ENCODE data around the gene UGT1A7.
"Not testable (repeated sequence)": the region's sequence is repeated elsewhere in the genome, so short reads cannot be mapped to it uniquely, and the experiment has no call there.

UGT1A7 gene

GRCh38 chr2:233714121-233714520 is 32.4 kb downstream of the UGT1A7 start:
- DNase-seq: no peak

GRCh38 chr2:233718552-233718951 is 36.9 kb downstream of the UGT1A7 start, which contains the start of gene UGT1A4:
UGT1A4 (plus strand) TSS chr2:233718736; CDS start chr2:233718821, 85 bp downstream.
- DNase-seq: no peak

DNA sequence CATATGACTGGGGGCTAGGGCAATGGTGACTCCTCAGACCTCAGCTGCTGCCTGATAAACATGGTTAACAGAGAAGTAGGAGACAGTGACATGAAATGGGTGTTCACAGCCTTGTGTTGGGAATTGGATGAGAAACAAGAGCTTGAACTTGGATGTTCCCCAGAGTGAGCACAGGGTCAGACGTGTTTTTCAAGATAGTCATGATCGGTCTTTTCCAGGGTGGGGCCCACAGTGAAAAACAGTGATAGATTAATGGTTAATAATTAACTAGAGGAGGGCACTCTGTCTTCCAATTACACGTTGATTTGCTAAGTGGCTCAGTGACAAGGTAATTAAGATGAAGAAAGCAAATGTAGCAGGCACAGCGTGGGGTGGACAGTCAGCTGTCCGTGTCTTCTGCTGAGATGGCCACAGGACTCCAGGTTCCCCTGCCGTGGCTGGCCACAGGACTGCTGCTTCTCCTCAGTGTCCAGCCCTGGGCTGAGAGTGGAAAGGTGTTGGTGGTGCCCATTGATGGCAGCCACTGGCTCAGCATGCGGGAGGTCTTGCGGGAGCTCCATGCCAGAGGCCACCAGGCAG is 47.1 kb downstream of the UGT1A7 start, which contains the start of gene UGT1A3:
Gene UGT1A3 (plus strand): TSS at position 320 of the 579 bp plus-strand sequence. CDS start 85 bp downstream, at position 405.
- DNase-seq: no peak

DNA sequence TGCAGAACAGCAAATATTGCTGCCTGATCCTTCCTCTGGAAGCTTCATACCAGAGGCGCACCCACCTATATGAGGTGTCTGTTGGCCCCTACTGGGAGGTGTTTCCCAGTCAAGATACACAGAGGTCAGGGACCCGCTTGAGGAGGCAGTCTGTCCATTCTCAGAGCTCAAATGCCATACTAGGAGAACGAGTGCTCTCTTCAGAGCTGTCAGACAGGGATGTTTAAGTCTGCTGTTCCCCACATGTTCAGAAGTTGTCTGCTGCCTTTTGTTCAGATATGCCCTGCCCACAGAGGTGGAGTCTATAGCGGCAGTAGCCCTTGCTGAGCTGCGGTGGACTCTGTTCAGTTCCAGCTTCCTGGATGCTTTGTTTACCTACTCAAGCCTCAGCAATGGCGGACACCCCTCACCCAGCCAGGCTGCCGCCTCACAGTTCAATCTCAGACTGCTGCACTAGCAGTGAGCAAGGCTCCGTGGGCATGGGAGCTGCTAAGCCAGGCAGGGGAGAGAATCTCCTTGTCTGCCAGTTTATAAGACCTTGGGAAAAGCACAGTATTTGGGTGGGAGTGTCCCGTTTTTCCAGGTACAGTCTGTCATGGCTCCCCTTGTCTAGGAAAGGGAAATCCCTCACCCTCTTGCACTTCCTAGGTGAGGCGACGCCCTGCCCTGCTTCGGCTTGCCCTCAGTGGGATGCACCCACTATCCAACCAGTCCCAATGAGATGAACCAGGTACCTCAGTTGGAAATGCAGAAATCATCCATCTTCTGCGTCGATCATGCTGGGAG is 55.4 kb downstream of the UGT1A7 start:
- DNase-seq: not testable (repeated sequence)

DNA sequence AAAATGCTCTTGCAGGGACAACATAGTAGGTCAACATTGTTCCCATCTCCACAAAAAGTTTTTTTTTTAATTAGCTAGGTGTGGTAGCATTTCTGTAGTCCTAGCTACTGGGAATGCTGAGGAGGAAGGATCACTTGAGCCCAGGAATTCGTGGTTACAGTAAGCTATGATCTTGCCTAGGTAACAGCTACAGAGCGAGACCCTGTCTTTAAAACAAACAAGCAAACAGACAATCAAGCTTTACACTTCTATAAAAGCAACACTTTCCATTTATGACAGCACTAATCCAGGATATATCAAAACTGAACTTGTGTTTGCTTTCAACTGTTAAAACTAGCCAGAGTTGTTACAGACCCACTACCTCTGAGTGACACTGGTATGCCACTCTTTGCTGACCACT is 59.2 kb downstream of the UGT1A7 start:
- DNase-seq: no peak

- no peak for DNase-seq
Observed at GRCh38 chr2:233743464-233744259, 62.0 kb downstream of the UGT1A7 start.

DNA sequence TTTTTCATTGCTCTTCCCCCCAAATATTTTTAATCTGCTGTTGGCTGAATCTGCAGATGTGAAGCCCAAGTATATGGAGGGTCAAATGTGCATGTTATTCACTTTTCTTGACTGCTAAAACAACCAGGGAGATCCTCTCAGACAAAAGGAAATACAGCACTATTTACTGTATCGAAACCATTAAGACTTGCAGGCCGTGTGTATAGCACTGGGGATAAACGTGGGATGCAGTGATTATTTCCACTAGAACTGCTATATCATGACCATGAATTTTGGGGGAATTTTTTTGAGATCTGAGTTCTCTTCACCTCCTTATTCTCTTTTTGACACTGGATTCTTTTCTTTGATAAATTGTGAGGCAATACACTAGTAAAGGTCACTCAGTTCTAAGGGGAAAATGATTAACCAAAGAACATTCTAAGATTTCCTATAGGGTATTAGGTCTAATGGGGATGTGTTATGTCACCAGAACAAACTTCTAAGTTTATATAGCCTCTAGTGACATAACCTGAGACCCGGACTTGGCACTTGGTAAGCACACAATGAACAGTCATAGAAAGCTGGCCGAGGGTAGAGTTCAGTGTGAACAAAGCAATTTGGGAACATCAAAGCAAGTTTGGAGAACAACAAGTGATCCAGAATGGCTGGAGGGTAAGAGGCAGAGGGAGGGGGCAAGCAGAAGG is 63.5 kb downstream of the UGT1A7 start:
- no peak for DNase-seq

DNA sequence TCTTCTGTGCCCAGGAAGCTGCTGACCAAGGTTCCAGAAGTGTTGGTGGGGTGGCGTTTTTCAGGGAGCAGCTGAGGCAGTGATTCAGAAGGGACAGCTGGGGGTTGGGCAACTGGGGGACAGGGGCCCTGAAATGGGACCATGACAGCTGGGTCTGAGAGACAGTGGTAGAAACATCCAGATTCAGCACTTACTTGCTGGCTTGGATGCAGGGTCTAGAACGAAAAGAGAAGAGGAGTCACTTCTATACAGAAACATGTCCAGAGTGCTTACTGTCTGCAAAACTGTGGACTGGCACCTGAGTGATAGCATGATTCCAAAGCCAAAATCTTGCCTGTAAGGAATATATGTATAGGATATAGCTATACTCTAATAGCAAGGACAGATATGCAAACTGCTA is 64.1 kb downstream of the UGT1A7 start:
- DNase-seq: not testable (repeated sequence)

DNA sequence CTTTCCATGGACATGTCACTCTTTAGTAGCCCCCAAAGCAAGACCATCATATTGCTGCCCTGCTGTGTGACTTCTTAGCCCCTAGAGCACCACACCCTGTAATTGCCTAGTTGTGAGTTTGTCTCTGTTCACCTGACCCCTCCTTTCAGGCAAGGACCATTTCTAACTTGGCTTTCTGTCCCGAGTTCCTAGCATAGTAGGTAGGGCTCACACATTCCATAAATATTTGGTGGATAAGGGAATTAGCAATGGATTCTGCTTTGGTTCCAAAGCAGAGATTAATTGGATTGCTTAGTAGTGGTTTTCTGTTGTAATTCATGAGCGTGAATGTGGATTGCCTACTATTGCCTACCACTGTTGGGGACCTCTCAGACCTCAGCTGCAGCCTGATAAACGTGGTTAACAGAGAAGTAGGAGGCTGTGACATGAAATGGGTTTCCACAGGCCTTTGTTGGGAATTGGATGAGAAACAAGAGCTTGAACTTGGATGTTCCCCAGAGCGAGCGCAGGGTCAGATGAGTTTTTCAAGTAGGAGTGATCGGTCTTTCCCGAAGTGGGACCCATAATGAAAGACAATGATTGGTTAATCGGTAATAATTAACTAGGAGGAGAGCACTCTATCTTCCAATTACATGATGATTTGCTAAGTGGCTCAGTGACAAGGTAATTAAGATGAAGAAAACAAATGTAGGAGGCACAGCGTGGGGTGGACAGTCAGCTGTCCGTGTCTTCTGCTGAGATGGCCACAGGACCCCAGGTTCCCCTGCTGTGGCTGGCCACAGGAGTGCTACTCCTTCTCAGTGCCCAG is 65.0 kb downstream of the UGT1A7 start:
- DNase-seq: no peak

GRCh38 chr2:233747283-233747544 is 65.5 kb downstream of the UGT1A7 start:
- no peak for DNase-seq

DNA sequence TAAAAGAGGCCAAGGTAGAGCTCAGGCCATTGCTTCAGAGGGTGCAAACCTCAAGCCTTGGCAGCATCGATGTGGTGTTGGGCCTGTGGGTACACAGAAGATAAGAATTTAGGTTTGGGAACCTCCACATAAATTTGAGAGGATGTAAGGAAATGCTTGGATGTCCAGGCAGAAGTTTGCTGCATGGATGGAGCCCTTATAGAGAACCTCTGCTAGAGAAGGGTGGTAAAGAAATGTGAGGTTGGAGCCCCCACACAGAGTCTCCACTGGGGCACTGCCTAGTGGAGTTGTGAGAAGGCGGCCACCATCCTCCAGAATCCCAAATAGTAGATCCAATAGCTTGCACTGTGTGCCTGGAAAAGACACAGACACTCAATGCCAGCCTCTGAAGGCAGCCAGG is 69.0 kb downstream of the UGT1A7 start:
- not testable (repeated sequence) for DNase-seq

DNA sequence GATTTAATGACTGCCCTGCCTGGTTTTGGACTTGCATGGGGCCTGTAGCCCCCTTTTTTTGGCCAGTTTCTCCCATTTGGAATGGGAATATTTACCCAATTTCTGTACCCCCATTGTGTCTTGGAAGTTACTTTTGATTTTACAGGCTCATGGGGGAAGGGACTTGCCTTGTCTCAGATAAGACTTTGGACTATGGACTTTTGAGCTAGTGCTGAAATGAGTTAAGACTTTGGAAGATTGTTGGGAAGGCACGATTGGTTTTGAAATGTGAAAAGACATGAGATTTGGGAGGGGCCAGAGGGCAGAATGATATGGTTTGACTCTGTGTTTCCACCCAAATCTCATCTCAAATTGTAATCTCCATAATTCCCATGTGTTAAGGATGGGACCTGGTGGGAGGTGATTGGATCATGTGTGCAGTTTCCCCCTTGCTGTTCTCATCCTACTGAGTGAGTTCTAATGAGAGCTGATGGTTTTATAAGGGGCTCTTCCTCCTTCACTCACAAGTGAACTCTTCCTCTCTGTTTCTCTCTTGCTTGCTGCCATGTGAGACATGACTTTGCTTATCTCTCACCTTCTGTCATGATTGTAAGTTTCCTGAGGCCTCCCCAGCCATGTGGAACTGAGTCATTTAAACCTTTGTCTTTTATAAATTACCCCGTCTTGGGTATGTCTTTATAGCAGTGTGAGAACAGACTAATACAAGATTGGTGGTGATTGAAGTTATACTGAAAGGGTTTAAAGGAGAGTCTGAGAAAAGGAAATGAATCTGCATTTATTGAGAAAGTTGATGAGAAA is 69.7 kb downstream of the UGT1A7 start:
- DNase-seq: not testable (repeated sequence)

- no peak for DNase-seq
Observed at GRCh38 chr2:233754872-233755611, 73.3 kb downstream of the UGT1A7 start.

- DNase-seq: no peak
Observed at GRCh38 chr2:233756429-233757081, 74.9 kb downstream of the UGT1A7 start.

- no peak for DNase-seq
Observed at GRCh38 chr2:233758141-233758540, 76.4 kb downstream of the UGT1A7 start.

- DNase-seq: no peak
Observed at GRCh38 chr2:233758849-233759248, 77.1 kb downstream of the UGT1A7 start.

DNA sequence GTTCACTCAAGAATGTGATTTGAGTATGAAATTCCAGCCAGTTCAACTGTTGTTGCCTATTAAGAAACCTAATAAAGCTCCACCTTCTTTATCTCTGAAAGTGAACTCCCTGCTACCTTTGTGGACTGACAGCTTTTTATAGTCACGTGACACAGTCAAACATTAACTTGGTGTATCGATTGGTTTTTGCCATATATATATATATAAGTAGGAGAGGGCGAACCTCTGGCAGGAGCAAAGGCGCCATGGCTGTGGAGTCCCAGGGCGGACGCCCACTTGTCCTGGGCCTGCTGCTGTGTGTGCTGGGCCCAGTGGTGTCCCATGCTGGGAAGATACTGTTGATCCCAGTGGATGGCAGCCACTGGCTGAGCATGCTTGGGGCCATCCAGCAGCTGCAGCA is 78.3 kb downstream of the UGT1A7 start, which contains the start of gene UGT1A1:
Gene UGT1A1 (plus strand): TSS at position 228 of the 400 bp plus-strand sequence. CDS start 18 bp downstream, at position 246.
- DNase-seq: no peak

GRCh38 chr2:233761040-233761769 is 79.5 kb downstream of the UGT1A7 start:
- no peak for DNase-seq

GRCh38 chr2:233764264-233764663 is 82.6 kb downstream of the UGT1A7 start:
- DNase-seq: no peak
